CD4-positive, alpha-beta memory T cell (primary cell): ENCODE results near the gene FOXE3. TPM values are rescaled to one million over a fixed set of nuclear protein-coding genes. Genes with fewer than 3 reads are reported as not detected.

Experiments
- CTCF ChIA-PET: fragments of 350-600 bp; sonication (Branson Sonifier 250); formaldehyde crosslinking; loops from one replicate; lab custom pipeline; 2021; ENCODE audit warnings: inconsistent platforms; ENCODE audit not compliant: partially characterized antibody; lab: Charles Lee
- POLR2A ChIA-PET: fragments of 350-600 bp; sonication (Branson Sonifier 250); formaldehyde crosslinking; loops from one replicate; lab custom pipeline; 2021; ENCODE audit not compliant: partially characterized antibody; lab: Charles Lee
- DNase-seq, 5 donors: peaks; one replicate each; pipeline versions ENCODE4 v3.0.0 to v3.0.0-alpha.2; 2020 to 2022; ENCODE audit warnings: mixed read lengths in 1 of 5
- H3K27ac ChIP-seq: one replicate; pipeline ENCODE4 v1.7.0; 2013; ENCODE audit warnings: low read depth, low read length
- H3K27me3 ChIP-seq: 2 replicates; pipeline ENCODE4 v1.7.0; 2013; ENCODE audit warnings: mild to moderate bottlenecking, low read length, moderate library complexity; ENCODE audit not compliant: insufficient read depth
- H3K36me3 ChIP-seq: 2 replicates; pipeline ENCODE4 v1.7.0; 2013; ENCODE audit warnings: mild to moderate bottlenecking, low read length, moderate library complexity; ENCODE audit not compliant: insufficient read depth
- H3K4me1 ChIP-seq: 2 replicates; pipeline ENCODE4 v1.7.0; 2013; ENCODE audit warnings: mild to moderate bottlenecking, low read length, moderate library complexity; ENCODE audit not compliant: insufficient read depth
- H3K4me3 ChIP-seq, 2 donors: one replicate each; pipeline ENCODE4 v1.7.0; 2013; ENCODE audit warnings: low read length in 2 of 2, mild to moderate bottlenecking in 1 of 2
- H3K9me3 ChIP-seq, 2 donors: one replicate each; pipeline ENCODE4 v1.7.0; 2013; ENCODE audit warnings: low read length in 2 of 2, control low read depth in 1 of 2; ENCODE audit not compliant: control insufficient read depth in 1 of 2
- H3K27ac Mint-ChIP-seq, 7 donors: one replicate each; pipeline ENCODE4 v1.8.0; 2020 to 2021; ENCODE audit warnings: mixed read lengths in 7 of 7, mild to moderate bottlenecking in 6 of 7, inconsistent platforms in 3 of 7, moderate library complexity in 3 of 7
- H3K27me3 Mint-ChIP-seq, 2 donors: one replicate each; pipeline ENCODE4 v1.8.0; 2020 to 2021; ENCODE audit warnings: mixed read lengths in 2 of 2
- H3K36me3 Mint-ChIP-seq, 2 donors: one replicate each; pipeline ENCODE4 v1.8.0; 2020 to 2021; ENCODE audit warnings: mixed read lengths in 2 of 2, inconsistent platforms in 1 of 2, mild to moderate bottlenecking in 1 of 2
- H3K4me1 Mint-ChIP-seq, 4 donors: one replicate each; pipeline ENCODE4 v1.8.0; 2020 to 2021; ENCODE audit warnings: mixed read lengths in 4 of 4, mild to moderate bottlenecking in 1 of 4
- H3K4me3 Mint-ChIP-seq, 8 donors: one replicate each; pipeline ENCODE4 v1.8.0; 2020 to 2021; ENCODE audit warnings: mixed read lengths in 8 of 8, mild to moderate bottlenecking in 7 of 8, moderate library complexity in 6 of 8, inconsistent platforms in 3 of 8
- H3K9me3 Mint-ChIP-seq, 8 donors: one replicate each; pipeline ENCODE4 v1.8.0; 2020 to 2021; ENCODE audit warnings: mixed read lengths in 8 of 8, mild to moderate bottlenecking in 5 of 8, inconsistent platforms in 3 of 8, moderate library complexity in 1 of 8
- intact Hi-C: fragments of 100-400 bp; cut with micrococcal nuclease; formaldehyde crosslinking; loops from one replicate; pipeline ENCODE4 v1.15.1; 2023
- polyA plus RNA-seq, 2 donors: library from polyadenylated mRNA; unstranded; fragments of 300-500 nt; fragmentation: Illumina TruSeq; gene quantifications; one replicate each; pipeline ENCODE4 v1.2.3, GENCODE V29; 2021
- total RNA-seq, 2 experiments: library from RNA; stranded (reverse); gene quantifications; one replicate each; pipeline ENCODE4 v1.2.3, GENCODE V29; 2021

FOXE3 gene
- not detected for total RNA-seq
- polyA plus RNA-seq = not detected

DNA sequence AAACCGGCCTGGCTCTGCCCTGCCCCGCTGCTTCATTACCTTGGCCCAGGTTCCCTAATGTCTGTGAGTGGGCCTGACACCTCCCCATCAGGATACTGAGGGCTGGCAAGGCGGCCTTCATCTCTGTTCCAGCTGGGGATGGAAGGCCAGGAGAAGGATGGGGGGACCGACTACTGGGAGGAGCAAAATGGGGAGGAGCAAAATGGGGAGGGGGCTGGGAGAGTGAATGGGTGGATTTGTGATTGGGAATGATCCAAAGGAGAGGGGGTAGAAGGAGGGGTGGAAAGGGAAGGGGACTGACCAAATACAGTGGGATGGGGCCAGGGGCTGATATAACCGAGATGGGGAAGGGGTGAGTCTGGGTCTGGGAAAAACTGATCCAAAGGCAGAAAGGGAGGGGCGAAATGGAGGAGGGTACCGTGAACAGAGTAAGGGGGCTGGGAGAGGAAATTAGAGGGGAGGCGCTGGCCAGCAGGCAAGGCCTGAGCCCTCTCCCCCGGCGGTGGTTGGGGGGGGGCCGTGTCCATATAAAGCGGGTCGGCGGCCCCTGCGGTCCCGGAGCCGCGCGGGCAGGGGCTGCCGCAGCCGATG, at the start of gene FOXE3:
Gene FOXE3, plus strand, starts transcription at position 558 of the 591 bp plus-strand sequence. Its CDS starts 31 bp downstream, at position 589.
- peaks cover 9% of the 10 kb centered on the region for H3K27me3 ChIP-seq
- H3K4me1 ChIP-seq = no peaks in the 10 kb centered on the region
- no peaks in the 10 kb centered on the region for H3K9me3 ChIP-seq
- ChIA-PET CTCF (interaction anchor here (1.9 kb wide), 1 partner anchor 17 kb away, joined by 4 read pairs; no protein-coding TSS in a partner anchor), POLR2A (no interaction called here)
- no peak for DNase-seq
- Mint-ChIP-seq H3K36me3 (peaks cover 0 to 3% of the 10 kb centered on the region in 2 donors), H3K27ac (peak within 1 kb of the TSS in 1 of 7 donors; percentile 32), H3K27me3 (peaks cover 35 to 36% of the 10 kb centered on the region in 2 donors), H3K9me3 (peaks cover 0 to 2% (median 0%) of the 10 kb centered on the region in 8 donors), H3K4me3 (peak within 1 kb of the TSS; percentile 36 to 82 (median 66)), H3K4me1 (peaks cover 0 to 22% (median 3%) of the 10 kb centered on the region in 4 donors)
- H3K36me3 ChIP-seq = no peaks in the 10 kb centered on the region
- no peak within 1 kb of the TSS for H3K27ac ChIP-seq
- intact Hi-C loops = no loop called here
- H3K4me3 ChIP-seq = no peak within 1 kb of the TSS

DNA sequence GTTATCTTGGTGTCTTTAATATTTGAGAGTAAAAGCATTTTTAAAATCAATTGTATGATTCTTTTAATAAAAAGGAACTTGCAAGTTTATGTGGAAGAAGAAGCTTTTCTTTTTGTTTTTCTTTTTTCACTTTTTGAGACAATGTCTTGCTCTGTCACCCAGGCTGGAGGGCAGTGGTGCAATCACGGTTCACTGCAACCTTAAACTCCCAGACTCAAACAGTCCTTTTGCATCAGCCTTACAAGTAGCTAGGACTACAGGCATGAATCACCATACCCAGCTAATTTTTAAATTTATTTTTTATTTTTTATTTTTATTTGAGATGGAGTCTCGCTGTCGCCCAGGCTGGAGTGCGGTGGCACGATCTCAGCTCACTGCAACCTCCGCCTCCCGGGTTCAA, 48.4 kb upstream of the FOXE3 start:
- ChIA-PET POLR2A (no interaction called here), CTCF (interaction anchor here (0.8 kb wide), 1 partner anchor 29 kb away, joined by 3 read pairs; no protein-coding TSS in a partner anchor)
- Mint-ChIP-seq H3K36me3 (peaks cover 21 to 27% of the 10 kb centered on the region in 2 donors), H3K27me3 (no peaks in the 10 kb centered on the region), H3K4me1 (peaks cover 4 to 7% (median 5%) of the 10 kb centered on the region in 4 donors), H3K27ac (no peak overlapping the region), H3K9me3 (no peaks in the 10 kb centered on the region), H3K4me3 (no peak overlapping the region)
- Histone ChIP-seq H3K4me3 (no peak overlapping the region), H3K36me3 (peaks cover 10% of the 10 kb centered on the region), H3K9me3 (no peaks in the 10 kb centered on the region), H3K4me1 (peaks cover 5% of the 10 kb centered on the region), H3K27me3 (no peaks in the 10 kb centered on the region), H3K27ac (no peak overlapping the region)
- DNase-seq = no peak
- intact Hi-C loops = no loop called here

DNA sequence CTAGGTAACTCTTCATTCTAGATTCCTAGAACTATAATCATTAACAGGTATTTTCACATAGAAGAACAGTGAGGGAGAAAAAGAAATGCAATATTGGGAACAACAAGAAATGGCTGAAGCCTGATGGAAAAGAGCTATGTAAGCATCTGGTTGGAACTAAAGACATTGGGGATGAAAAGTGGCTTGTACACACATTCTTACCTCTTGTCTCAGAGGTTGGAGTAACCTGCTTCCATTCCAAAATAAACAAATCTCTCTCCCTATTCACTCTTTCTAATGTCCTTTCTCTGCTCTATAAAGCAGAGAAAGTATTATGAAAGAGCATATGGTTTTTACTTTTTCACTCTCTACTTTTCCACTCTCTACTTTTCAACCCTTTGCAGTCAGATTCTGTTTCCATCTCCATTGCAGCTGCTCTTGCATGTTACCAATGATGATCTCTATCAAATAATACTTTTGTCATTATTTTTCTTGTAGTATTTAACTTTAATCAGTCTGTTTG, 45.0 kb upstream of the FOXE3 start:
- Mint-ChIP-seq H3K9me3 (no peaks in the 10 kb centered on the region), H3K4me1 (no peaks in the 10 kb centered on the region), H3K36me3 (peaks cover 38 to 44% of the 10 kb centered on the region in 2 donors), H3K27me3 (no peaks in the 10 kb centered on the region), H3K4me3 (no peak overlapping the region), H3K27ac (no peak overlapping the region)
- CTCF ChIA-PET = no interaction called here
- intact Hi-C loops = no loop called here
- Histone ChIP-seq H3K4me3 (no peak overlapping the region), H3K27me3 (no peaks in the 10 kb centered on the region), H3K4me1 (no peaks in the 10 kb centered on the region), H3K36me3 (peaks cover 25% of the 10 kb centered on the region), H3K9me3 (no peaks in the 10 kb centered on the region), H3K27ac (no peak overlapping the region)
- POLR2A ChIA-PET = no interaction called here
- no peak for DNase-seq

DNA sequence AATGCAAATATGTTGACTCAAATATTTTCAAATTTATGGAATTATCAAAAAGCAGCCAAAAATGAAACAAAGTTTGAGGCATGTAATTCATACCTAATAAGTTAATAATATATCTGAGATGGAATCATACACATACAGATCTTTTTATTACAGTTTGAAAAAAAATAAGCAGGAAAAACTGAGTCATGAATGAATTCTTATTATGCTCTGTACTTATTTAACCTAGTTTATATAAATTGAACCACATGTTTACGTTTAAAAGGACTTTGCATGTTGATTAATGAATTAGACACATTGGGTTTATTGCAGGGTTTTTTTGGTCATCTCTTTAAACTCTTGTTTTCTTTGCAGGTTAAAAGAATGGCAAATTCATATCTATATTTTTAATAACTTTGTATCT, 41.6 kb upstream of the FOXE3 start:
- H3K9me3 ChIP-seq = no peaks in the 10 kb centered on the region
- no peaks in the 10 kb centered on the region for H3K27me3 ChIP-seq
- Mint-ChIP-seq H3K36me3 (peaks cover 43 to 51% of the 10 kb centered on the region in 2 donors), H3K4me3 (no peak overlapping the region), H3K27ac (no peak overlapping the region), H3K27me3 (no peaks in the 10 kb centered on the region), H3K9me3 (no peaks in the 10 kb centered on the region), H3K4me1 (no peaks in the 10 kb centered on the region)
- H3K4me1 ChIP-seq = no peaks in the 10 kb centered on the region
- no peak overlapping the region for H3K4me3 ChIP-seq
- ChIA-PET POLR2A (no interaction called here), CTCF (no interaction called here)
- peaks cover 24% of the 10 kb centered on the region for H3K36me3 ChIP-seq
- no peak for DNase-seq
- H3K27ac ChIP-seq = no peak overlapping the region
- intact Hi-C loops = no loop called here

DNA sequence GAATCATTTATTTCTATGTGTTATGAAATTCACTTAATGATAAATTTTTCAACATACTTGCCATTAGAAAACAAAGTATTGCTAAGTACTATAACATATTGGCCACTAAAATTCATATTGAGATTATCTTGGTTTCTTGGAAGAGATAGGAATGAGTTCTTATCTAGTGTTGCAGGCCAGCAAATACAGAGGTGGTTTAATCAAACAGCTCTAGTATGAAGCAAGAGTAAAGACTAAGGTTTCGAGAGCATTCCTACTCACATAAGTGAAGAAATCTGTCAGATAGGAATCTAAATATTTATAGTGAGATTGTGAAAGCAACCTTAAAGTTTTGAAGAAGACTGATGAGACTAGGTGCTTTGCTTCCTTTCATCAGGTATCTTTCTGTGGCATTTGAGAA, 37.9 kb upstream of the FOXE3 start:
- no peaks in the 10 kb centered on the region for H3K4me1 ChIP-seq
- no peak overlapping the region for H3K4me3 Mint-ChIP-seq
- POLR2A ChIA-PET = no interaction called here
- H3K27me3 Mint-ChIP-seq = no peaks in the 10 kb centered on the region
- no peaks in the 10 kb centered on the region for H3K4me1 Mint-ChIP-seq
- H3K9me3 Mint-ChIP-seq = no peaks in the 10 kb centered on the region
- no peak overlapping the region for H3K4me3 ChIP-seq
- peaks cover 29 to 44% of the 10 kb centered on the region in 2 donors for H3K36me3 Mint-ChIP-seq
- H3K9me3 ChIP-seq = no peaks in the 10 kb centered on the region
- no peaks in the 10 kb centered on the region for H3K27me3 ChIP-seq
- H3K36me3 ChIP-seq = peaks cover 24% of the 10 kb centered on the region
- H3K27ac Mint-ChIP-seq = peak overlapping the region in 1 of 7 donors; percentile 29
- no peak overlapping the region for H3K27ac ChIP-seq
- DNase-seq = no peak
- CTCF ChIA-PET = no interaction called here
- intact Hi-C loops = no loop called here

DNA sequence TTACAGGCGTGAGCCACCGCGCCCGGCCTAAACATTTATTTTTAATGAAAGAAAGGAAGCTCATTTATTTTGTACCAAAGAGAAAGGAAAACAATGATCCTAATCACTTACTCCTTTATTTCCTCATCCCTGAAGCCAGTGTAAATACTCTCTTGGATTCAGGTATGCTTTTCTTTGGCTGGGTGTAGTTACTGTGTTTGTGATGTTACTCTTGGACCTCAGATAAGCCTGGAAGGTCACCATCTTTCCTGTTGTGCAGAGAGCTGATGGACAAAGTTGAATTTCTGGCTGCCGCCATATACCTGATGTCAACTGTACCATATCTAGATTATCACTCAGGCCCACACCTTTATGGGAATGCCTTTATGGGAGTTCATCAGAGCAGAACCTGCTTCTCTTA, 35.4 kb upstream of the FOXE3 start:
- no peaks in the 10 kb centered on the region for H3K9me3 ChIP-seq

DNA sequence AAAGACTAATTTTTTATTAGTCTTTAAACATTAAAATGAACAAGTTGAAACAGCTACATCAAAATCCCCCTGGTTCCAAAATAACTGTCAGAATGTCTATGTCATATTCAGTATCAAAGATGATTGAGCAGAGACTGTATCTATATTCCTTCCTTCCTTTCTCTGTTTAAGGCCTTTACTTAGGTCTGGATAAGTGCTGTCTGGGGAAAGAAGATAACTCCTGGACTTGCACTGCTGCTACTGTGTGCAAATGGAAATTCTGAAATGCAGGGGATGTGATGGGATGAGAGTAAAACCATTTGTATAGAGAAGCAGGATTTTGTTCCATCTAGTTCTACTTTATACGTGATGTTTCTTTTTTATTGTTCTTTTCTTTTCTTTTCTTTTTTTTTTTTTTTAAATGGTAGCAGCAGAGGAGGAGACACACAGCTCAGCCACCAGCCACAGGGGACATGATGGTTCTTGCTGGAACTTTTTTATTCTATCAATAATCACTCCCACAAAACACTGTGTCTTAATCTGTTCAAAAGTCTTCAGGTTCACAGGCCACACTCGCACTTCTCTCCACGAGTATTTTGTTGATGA, 33.6 kb upstream of the FOXE3 start:
- Histone ChIP-seq H3K27ac (no peak overlapping the region), H3K4me1 (no peaks in the 10 kb centered on the region), H3K36me3 (peaks cover 4% of the 10 kb centered on the region), H3K9me3 (no peaks in the 10 kb centered on the region), H3K27me3 (no peaks in the 10 kb centered on the region), H3K4me3 (no peak overlapping the region)
- Mint-ChIP-seq H3K4me1 (no peaks in the 10 kb centered on the region), H3K27me3 (no peaks in the 10 kb centered on the region), H3K9me3 (no peaks in the 10 kb centered on the region), H3K4me3 (no peak overlapping the region), H3K27ac (no peak overlapping the region), H3K36me3 (peaks cover 21 to 22% of the 10 kb centered on the region in 2 donors)
- POLR2A ChIA-PET = no interaction called here
- CTCF ChIA-PET = interaction anchor here (0.6 to 1.9 kb wide), 2 partner anchors 31 to 189 kb away, joined by 3 to 4 read pairs; no protein-coding TSS in a partner anchor
- intact Hi-C loops = no loop called here
- DNase-seq = no peak

More for the DNA sequence above, 35.4 kb upstream of the FOXE3 start:
- Histone ChIP-seq H3K4me1 (no peaks in the 10 kb centered on the region), H3K27me3 (no peaks in the 10 kb centered on the region), H3K27ac (no peak overlapping the region), H3K4me3 (no peak overlapping the region), H3K36me3 (peaks cover 11% of the 10 kb centered on the region)
- Mint-ChIP-seq H3K36me3 (peaks cover 18 to 26% of the 10 kb centered on the region in 2 donors), H3K27ac (no peak overlapping the region), H3K4me3 (no peak overlapping the region), H3K27me3 (no peaks in the 10 kb centered on the region), H3K4me1 (no peaks in the 10 kb centered on the region), H3K9me3 (no peaks in the 10 kb centered on the region)
- CTCF ChIA-PET = interaction anchor here (0.5 to 1.9 kb wide), 3 partner anchors 32 to 188 kb away, joined by 3 to 4 read pairs (median 4); partner anchors contain the start of gene FOXD2
- POLR2A ChIA-PET = no interaction called here
- no peak for DNase-seq
- intact Hi-C loops = no loop called here
